ENCODE results near the gene SSU72.

SSU72 gene

DNA sequence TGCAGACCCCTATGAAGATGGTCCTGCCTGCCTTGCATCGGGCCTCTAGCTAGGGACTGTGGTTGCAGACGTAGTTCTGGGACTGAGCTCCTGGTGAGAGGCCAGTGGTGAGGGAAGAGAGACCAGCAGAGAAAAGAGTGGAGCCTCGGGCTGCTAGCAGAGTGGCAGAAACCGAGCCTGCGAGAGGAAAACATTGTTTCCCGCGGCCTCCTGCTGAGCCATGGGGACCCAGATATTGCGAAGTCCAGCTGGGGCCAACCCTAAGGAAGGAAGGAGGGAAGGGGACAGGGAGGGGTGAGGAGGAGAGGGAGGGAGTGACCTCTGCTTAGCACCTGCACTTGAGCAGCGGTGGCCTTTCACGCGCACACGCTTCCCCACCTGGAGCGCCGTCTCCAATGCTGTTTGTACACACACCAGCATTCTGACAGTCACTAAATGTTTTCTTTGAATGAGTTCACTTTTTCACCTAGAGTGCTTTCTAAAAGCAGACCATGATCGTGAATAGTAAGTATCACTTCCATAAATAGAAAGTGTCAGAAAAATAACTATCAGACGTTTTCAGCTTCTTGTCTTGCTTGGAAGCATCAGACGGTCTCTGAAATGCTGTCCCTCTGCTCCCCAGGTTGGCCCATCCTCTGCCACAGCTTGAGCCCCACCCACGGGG is 27.8 kb upstream of the SSU72 start:
- Histone ChIP-seq H3K4me1 (ENCODE audit: control insufficient read depth in 5 of 5, insufficient read depth in 5 of 5, low read length in 5 of 5) (peaks cover 0 to 28% (median 14%) of the 10 kb centered on the region in 5 donors), H3K27ac (ENCODE audit: low read depth, low read length) (no peak overlapping the region), H3K4me3 (ENCODE audit: low read depth in 1 of 5, low read length in 5 of 5) (no peak overlapping the region), H3K9ac (ENCODE audit: low read length in 5 of 5) (no peak overlapping the region), H3K9me3 (ENCODE audit: control insufficient read depth in 5 of 5, low read length in 5 of 5) (no peaks in the 10 kb centered on the region), H3K27me3 (ENCODE audit: control insufficient read depth in 5 of 5, insufficient read depth in 4 of 5, low read length in 5 of 5) (peaks cover 32 to 56% (median 43%) of the 10 kb centered on the region in 5 donors), H3K36me3 (ENCODE audit: control insufficient read depth in 5 of 5, insufficient read depth in 5 of 5, low read length in 5 of 5) (no peaks in the 10 kb centered on the region)

DNA sequence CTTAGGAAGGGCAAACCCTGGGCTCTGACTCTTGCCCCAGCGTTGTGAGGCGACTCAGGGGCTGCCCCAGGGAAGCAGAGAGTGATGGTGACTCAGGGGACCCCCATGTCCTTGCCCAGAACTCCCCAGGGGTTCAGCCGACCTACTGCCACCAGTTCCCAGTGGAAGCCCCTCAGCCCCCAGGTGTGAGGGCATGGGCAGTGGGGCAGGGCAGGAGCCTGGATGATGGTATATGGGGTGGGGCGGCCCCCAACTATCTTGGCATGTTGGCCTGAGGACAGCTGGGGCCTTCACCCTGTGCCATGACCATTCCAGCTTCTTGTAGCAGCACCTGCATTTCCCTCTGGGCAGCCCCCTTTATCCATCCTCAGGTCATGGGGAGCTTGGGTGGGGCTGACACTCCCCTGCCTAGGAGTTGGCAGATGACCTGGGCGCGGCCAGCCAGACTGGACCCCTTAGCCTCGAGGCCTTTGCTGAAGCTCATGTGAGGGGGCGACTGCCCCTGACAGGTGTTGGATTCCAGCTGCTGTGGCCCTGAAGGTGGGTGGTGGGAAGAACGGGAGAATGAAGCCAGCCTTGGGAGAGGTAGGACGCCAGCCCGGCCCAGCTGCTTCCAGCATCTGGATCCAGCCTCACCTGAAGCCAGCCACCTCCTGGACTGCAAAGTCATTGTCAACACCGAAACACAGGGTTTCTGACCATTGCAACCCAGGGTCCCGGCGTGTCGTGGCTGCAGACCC is 27.1 kb upstream of the SSU72 start:
- Histone ChIP-seq H3K36me3 (ENCODE audit: control insufficient read depth in 5 of 5, insufficient read depth in 5 of 5, low read length in 5 of 5) (no peaks in the 10 kb centered on the region), H3K4me3 (ENCODE audit: low read depth in 1 of 5, low read length in 5 of 5) (no peak overlapping the region), H3K27ac (ENCODE audit: low read depth, low read length) (no peak overlapping the region), H3K9me3 (ENCODE audit: control insufficient read depth in 5 of 5, low read length in 5 of 5) (no peaks in the 10 kb centered on the region), H3K9ac (ENCODE audit: low read length in 5 of 5) (no peak overlapping the region), H3K4me1 (ENCODE audit: control insufficient read depth in 5 of 5, insufficient read depth in 5 of 5, low read length in 5 of 5) (peaks cover 0 to 26% (median 14%) of the 10 kb centered on the region in 5 donors), H3K27me3 (ENCODE audit: control insufficient read depth in 5 of 5, insufficient read depth in 4 of 5, low read length in 5 of 5) (peaks cover 37 to 62% (median 46%) of the 10 kb centered on the region in 5 donors)

DNA sequence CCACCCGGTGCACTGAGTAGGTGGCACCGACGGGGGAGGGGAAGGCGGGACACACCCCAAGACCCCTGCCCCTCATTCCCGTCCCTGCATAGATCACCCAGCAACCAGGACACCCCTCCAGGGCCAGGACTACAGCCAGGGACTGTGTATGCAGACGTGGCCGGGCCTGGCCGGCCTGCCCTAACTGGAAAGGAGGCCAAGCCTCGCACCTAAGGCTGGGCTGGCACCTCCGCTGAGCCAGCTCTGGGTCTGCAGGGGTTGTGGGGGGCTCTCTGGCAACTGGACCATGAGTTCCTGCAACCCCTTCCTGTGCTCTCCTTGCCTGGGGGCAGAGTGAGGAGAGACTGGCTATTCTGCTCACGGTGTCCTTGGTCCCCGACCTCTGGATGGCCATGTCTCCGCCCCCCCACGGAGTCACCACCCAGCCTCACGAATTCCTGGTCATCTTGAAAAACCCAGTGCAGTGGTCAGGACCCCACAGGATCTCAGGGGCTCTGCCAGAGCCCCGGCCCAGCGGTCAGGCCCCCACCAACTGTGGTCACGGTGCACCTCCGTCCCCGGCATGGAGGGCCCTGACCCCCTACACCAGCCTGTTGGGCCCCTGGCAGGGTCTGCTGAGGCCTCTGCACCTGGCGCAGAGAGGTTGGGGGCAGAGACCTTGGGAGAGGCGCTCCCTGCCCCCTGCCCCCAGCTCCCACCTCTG is 26.3 kb upstream of the SSU72 start:
- no peak overlapping the region for H3K9ac ChIP-seq (ENCODE audit: low read length in 5 of 5)
- peaks cover 42 to 67% (median 48%) of the 10 kb centered on the region in 5 donors for H3K27me3 ChIP-seq (ENCODE audit: control insufficient read depth in 5 of 5, insufficient read depth in 4 of 5, low read length in 5 of 5)
- H3K27ac ChIP-seq (ENCODE audit: low read depth, low read length): no peak overlapping the region
- H3K4me3 ChIP-seq (ENCODE audit: low read depth in 1 of 5, low read length in 5 of 5): peak overlapping the region in 1 of 5 donors; percentile 43
- H3K4me1 ChIP-seq (ENCODE audit: control insufficient read depth in 5 of 5, insufficient read depth in 5 of 5, low read length in 5 of 5): peaks cover 0 to 24% (median 14%) of the 10 kb centered on the region in 5 donors
- H3K36me3 ChIP-seq (ENCODE audit: control insufficient read depth in 5 of 5, insufficient read depth in 5 of 5, low read length in 5 of 5): no peaks in the 10 kb centered on the region
- H3K9me3 ChIP-seq (ENCODE audit: control insufficient read depth in 5 of 5, low read length in 5 of 5): no peaks in the 10 kb centered on the region

DNA sequence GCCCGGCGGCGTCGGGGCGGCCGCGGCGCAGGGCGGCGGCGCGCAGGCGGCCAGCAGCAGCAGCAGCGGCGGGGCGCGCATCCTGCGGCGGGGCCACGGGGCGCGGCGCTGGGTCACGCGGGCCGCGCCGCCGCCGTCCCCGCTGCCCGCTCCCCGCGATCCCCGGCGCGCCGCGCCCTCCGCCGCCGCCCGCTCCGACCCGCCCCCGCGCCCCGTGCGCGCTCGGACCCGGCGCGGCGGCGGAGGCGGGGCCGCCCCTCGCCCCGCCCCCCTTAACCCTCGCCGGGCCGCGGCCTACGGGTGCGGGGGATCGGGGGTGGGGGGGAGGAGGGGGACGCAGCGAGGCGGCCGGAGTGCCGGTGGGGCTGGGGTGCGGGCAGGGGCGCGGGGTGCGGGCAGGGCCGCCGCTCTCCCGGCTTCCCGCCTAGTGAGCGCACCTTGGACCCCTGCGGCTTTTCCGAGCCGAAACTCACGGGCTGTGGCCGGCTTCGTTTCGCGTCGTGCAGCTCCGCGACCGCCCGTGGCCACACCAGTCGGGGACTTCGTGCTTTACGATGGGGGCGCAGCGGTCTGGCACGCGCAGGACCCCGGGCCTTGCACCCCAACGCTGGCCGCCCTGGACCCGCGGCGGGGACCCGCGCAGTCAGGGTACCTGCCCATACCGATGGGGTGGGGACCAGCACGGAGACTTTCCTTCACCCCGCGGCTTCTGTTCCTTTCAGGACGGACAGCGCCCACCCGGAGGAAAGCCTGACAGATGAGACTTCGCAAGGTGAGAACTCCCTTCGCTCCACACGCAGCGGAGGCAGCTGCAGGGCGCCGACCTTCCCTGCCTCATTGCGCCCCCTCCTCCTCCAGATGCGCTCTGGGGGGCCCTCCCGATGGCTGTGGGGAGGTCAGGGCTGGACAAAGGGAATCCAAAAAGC is 25.5 kb upstream of the SSU72 start, which contains the start of gene FNDC10:
Gene FNDC10 (minus strand): TSS at position 201 of the 926 bp plus-strand sequence. CDS start 120 bp downstream, at position 81.
- Histone ChIP-seq H3K4me1 (ENCODE audit: control insufficient read depth in 5 of 5, insufficient read depth in 5 of 5, low read length in 5 of 5) (peaks cover 0 to 24% (median 14%) of the 10 kb centered on the region in 5 donors), H3K27ac (ENCODE audit: low read depth, low read length) (no peak within 1 kb of the TSS), H3K4me3 (ENCODE audit: low read depth in 1 of 5, low read length in 5 of 5) (peak within 1 kb of the TSS in 3 of 5 donors; percentile 36 to 63 (median 43)), H3K9me3 (ENCODE audit: control insufficient read depth in 5 of 5, low read length in 5 of 5) (no peaks in the 10 kb centered on the region), H3K36me3 (ENCODE audit: control insufficient read depth in 5 of 5, insufficient read depth in 5 of 5, low read length in 5 of 5) (no peaks in the 10 kb centered on the region), H3K9ac (ENCODE audit: low read length in 5 of 5) (no peak within 1 kb of the TSS), H3K27me3 (ENCODE audit: control insufficient read depth in 5 of 5, insufficient read depth in 4 of 5, low read length in 5 of 5) (peaks cover 42 to 67% (median 48%) of the 10 kb centered on the region in 5 donors)

DNA sequence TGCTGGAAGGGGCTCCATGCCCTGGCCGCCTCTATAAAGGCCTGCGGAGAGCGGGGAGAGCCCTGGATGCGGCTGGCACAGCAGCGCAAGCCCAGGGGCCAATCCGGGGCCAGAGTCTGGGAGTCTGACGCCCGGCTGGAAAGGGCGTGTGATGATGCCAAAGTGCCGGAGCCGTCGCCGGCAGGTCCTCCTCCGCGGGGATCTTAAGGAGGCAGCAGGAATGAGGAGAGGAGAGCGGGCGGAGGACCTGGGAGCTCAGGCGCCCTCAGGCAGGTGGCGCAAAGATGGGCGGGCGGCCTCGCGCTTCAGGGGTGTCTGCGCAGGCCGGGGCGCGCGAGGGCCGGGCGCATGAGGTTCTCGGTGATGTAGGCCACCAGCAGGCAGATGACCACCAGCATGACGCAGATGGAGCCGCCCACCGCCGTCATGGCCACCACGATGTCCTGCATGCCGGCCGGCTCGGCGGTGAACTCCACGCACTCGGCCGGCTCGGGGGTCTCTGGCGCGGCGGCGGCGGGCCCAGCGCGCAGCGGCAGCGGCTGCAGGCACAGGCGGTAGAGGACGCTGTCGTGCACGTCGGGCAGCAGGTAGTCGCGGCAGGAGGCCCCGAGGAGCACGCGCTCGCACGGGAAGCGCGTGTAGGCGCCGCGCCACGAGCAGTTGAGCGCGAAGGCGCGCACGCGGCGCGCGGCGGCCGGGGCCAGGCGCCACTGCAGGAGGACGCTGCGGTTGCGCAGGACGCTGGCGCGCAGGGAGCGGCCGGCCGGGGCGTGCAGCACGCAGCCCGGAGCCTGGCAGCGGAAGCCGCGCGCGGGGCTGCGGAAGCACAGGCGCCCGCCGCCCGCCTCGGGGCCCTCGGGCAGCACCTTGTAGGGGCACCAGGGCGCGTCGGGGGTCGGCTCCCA is 24.6 kb upstream of the SSU72 start:
- peaks cover 0 to 24% (median 14%) of the 10 kb centered on the region in 5 donors for H3K4me1 ChIP-seq (ENCODE audit: control insufficient read depth in 5 of 5, insufficient read depth in 5 of 5, low read length in 5 of 5)
- H3K9ac ChIP-seq (ENCODE audit: low read length in 5 of 5): no peak overlapping the region
- no peak overlapping the region for H3K27ac ChIP-seq (ENCODE audit: low read depth, low read length)
- no peaks in the 10 kb centered on the region for H3K9me3 ChIP-seq (ENCODE audit: control insufficient read depth in 5 of 5, low read length in 5 of 5)
- H3K27me3 ChIP-seq (ENCODE audit: control insufficient read depth in 5 of 5, insufficient read depth in 4 of 5, low read length in 5 of 5): peaks cover 35 to 60% (median 42%) of the 10 kb centered on the region in 5 donors
- peak overlapping the region in 3 of 5 donors; percentile 34 to 61 (median 36) for H3K4me3 ChIP-seq (ENCODE audit: low read depth in 1 of 5, low read length in 5 of 5)
- no peaks in the 10 kb centered on the region for H3K36me3 ChIP-seq (ENCODE audit: control insufficient read depth in 5 of 5, insufficient read depth in 5 of 5, low read length in 5 of 5)

DNA sequence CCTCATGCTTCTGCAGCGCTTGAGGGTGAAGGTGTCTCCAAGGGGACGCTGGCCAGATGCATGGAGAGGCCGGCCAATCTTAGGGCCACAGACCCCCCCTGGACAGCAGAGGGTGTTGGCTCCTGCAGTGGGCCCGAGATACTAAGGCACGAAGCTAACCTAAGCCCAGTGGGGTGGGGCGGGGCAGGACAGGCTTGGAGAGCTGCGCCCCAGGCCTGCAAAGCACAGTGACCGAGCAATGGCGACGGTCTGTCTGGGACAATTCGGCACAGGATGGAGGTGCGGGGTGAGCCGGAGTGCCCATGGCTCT is 24.0 kb upstream of the SSU72 start:
- peaks cover 34 to 55% (median 42%) of the 10 kb centered on the region in 5 donors for H3K27me3 ChIP-seq (ENCODE audit: control insufficient read depth in 5 of 5, insufficient read depth in 4 of 5, low read length in 5 of 5)
- peaks cover 0 to 24% (median 14%) of the 10 kb centered on the region in 5 donors for H3K4me1 ChIP-seq (ENCODE audit: control insufficient read depth in 5 of 5, insufficient read depth in 5 of 5, low read length in 5 of 5)
- H3K27ac ChIP-seq (ENCODE audit: low read depth, low read length): no peak overlapping the region
- H3K4me3 ChIP-seq (ENCODE audit: low read depth in 1 of 5, low read length in 5 of 5): no peak overlapping the region
- no peaks in the 10 kb centered on the region for H3K9me3 ChIP-seq (ENCODE audit: control insufficient read depth in 5 of 5, low read length in 5 of 5)
- no peak overlapping the region for H3K9ac ChIP-seq (ENCODE audit: low read length in 5 of 5)
- no peaks in the 10 kb centered on the region for H3K36me3 ChIP-seq (ENCODE audit: control insufficient read depth in 5 of 5, insufficient read depth in 5 of 5, low read length in 5 of 5)

DNA sequence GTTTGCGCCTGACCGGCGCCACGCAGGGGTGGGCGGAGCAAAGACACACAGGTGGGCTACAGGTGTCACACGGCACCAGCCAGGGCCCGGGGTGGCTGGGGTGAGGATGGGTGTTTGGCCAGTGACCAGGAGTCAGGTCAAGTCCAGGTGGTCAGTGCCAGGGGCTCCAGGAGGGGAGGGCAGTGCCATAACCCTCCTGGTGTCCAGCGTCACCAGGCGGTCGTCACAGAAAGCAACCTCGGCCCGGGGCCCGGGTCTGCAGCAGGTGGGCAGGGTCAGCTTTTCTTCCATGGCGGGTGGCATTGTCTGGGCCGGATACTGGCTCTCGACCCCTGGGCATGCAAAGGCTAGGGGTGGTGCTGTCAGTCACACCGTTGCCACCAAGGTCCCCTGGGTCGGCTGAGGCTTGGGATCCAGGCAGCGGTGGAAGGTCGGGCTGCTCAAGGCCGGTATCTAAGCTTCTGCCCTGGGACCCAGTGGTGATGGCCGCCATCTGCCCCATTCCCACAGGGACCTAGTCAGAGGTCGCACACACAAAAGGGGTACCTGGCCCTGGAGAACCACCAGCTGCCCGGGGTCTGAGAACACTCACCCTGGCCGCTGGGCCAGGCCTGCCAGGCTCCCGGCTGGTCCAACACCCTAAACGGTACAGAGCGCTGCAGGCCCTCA is 23.5 kb upstream of the SSU72 start:
- H3K27ac ChIP-seq (ENCODE audit: low read depth, low read length): no peak overlapping the region
- no peaks in the 10 kb centered on the region for H3K36me3 ChIP-seq (ENCODE audit: control insufficient read depth in 5 of 5, insufficient read depth in 5 of 5, low read length in 5 of 5)
- H3K27me3 ChIP-seq (ENCODE audit: control insufficient read depth in 5 of 5, insufficient read depth in 4 of 5, low read length in 5 of 5): peaks cover 34 to 50% (median 42%) of the 10 kb centered on the region in 5 donors
- H3K9ac ChIP-seq (ENCODE audit: low read length in 5 of 5): no peak overlapping the region
- H3K4me1 ChIP-seq (ENCODE audit: control insufficient read depth in 5 of 5, insufficient read depth in 5 of 5, low read length in 5 of 5): peaks cover 0 to 24% (median 14%) of the 10 kb centered on the region in 5 donors
- H3K9me3 ChIP-seq (ENCODE audit: control insufficient read depth in 5 of 5, low read length in 5 of 5): no peaks in the 10 kb centered on the region
- no peak overlapping the region for H3K4me3 ChIP-seq (ENCODE audit: low read depth in 1 of 5, low read length in 5 of 5)

DNA sequence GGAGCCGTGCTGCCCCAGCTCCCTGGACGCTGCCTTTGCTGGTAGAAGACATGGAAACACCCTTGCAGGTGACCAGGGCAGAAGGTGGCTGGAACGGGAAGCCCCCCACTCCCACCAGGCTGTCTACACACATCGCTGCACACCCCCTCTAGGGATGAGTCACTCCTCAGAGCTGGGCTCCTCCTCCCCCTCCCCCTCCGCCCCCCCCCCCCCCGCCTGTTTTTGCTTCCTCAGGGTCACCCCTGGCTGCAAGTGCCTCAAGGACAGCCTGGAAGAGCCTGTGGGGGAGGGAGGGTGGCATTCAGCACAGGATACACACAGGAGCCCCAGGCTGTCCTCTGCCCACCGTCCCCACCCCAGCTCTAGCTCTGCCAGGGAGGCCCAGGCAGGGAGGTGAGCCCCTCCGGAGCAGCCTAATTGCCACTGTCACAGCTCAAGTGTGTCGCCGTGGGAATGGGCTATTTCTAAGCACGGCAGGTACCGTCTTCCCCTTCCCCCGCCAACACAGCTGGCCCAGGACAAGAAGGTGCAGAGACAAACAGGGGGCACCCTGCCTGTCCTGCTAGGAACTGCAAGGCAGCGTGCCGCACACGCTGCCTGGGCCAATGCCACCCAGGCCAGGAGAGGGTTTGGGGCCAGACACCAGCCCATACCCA is 22.7 kb upstream of the SSU72 start:
- Histone ChIP-seq H3K36me3 (ENCODE audit: control insufficient read depth in 5 of 5, insufficient read depth in 5 of 5, low read length in 5 of 5) (no peaks in the 10 kb centered on the region), H3K9ac (ENCODE audit: low read length in 5 of 5) (no peak overlapping the region), H3K4me3 (ENCODE audit: low read depth in 1 of 5, low read length in 5 of 5) (no peak overlapping the region), H3K4me1 (ENCODE audit: control insufficient read depth in 5 of 5, insufficient read depth in 5 of 5, low read length in 5 of 5) (peaks cover 0 to 24% (median 14%) of the 10 kb centered on the region in 5 donors), H3K27ac (ENCODE audit: low read depth, low read length) (no peak overlapping the region), H3K27me3 (ENCODE audit: control insufficient read depth in 5 of 5, insufficient read depth in 4 of 5, low read length in 5 of 5) (peaks cover 34 to 49% (median 42%) of the 10 kb centered on the region in 5 donors), H3K9me3 (ENCODE audit: control insufficient read depth in 5 of 5, low read length in 5 of 5) (no peaks in the 10 kb centered on the region)
